SIG-M5 treated with dmso at 0.1 percent for 504 hours (cell line): ENCODE measurements around the gene FAM177B.

ENCODE experiments used
- DNase-seq: peaks from one replicate; lab custom pipeline; 2025; ENCODE audit not compliant: unreplicated experiment; lab: John Stamatoyannopoulos, UW

FAM177B gene

DNA sequence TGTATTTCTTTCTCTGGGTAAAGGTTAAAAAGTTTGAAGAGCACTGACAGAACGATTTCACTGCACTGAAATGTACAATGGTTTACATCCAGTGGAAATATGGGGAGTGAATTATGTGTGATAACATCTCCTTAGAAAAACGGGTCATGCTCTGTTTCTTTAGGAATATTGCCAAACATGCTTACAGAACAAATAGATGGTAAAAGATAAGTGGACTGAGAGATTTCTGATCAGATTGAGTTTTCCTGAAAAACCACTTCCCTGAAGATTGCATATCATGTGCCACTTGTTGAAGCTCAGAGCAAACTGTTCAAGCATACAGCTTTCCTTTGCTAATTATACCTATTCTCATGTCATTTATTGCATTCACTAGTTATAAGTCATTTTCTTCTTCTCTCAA, 47.9 kb downstream of the FAM177B start:
- DNase-seq, result no peak

DNA sequence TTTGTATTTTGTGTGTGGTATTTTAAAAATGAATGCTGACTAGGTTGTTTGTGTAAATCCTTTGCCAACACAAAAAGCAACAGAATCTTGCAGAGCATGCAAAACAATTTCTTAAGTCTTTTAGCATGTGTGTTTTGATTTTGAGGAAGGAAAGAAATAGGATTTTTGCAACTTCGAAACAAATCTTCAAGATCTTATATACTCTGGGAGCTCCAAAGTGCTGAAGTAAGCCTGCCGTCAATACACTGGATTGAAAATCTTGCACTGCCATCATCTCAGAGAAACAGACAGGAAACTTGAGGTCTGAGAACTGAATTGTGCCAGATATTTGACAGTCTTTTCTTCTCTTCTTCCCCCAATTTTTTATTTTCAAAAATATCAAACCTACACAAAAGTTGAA, 48.5 kb downstream of the FAM177B start:
- DNase-seq, result no peak

- no peak for DNase-seq
Observed at GRCh38 chr1:222786121-222786520, 49.1 kb downstream of the FAM177B start.

- DNase-seq, result no peak
Observed at GRCh38 chr1:222787729-222788128, 50.7 kb downstream of the FAM177B start.

DNA sequence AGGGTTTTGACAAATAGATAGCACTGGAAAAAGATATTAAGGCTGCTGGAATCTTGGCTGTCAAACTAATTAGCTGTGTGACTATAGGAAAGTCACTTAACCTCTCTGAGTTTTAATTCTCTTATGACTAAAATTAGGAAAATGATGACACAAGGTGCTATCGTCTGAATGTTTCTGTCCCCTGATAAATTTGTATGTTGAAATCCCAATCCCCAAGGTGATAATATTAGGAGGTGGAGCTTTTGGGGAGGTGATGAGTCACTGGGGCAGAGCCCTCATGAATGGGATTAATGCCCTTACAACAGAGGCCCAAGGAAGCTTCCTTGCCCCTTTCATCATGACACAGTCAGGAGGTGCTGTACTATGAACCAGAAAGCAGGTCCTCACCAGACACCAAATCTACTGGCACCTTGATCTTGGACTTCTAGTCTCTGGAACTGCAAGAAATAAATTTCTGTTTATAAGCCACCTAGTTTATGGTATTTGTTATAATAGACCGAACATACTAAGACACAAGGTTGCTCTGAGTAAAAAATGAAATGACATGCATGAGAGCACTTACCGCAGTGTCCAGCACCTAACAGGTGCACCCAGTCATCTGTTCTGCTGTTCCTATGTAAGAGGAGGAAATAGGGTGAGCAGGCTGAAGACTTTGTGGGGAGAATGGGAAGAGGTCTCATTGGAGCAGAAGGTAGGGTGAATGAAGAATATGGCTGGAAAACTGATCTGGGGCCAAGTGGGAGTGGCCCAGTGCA, 51.6 kb downstream of the FAM177B start:
- no peak for DNase-seq

- DNase-seq, result no peak
Observed at GRCh38 chr1:222790115-222790514, 53.1 kb downstream of the FAM177B start.

- no peak for DNase-seq
Observed at GRCh38 chr1:222790520-222790919, 53.5 kb downstream of the FAM177B start.

GRCh38 chr1:222791006-222791710, 54.2 kb downstream of the FAM177B start:
- DNase-seq, result no peak

DNA sequence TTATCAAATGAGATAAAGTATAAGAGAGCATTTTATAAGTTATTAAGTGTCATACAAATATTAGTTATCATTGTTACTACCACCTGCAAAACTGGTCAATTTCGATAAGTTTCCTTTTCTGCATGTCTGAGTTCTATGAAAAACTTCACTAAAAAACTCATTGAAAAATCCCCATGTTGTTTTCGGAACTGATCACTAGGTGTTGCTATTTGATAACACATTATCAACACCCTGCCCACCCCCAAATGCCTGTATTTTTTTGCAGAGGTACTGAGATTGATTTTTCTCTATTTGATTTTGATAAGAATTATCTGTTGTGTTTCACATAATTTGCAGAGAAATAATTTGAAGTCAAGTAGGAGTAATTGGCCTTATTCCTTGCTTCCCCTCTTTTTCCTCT, 55.7 kb downstream of the FAM177B start:
- DNase-seq, result no peak

GRCh38 chr1:222794656-222795474, 57.9 kb downstream of the FAM177B start:
- no peak for DNase-seq

GRCh38 chr1:222798116-222798515, 61.1 kb downstream of the FAM177B start:
- DNase-seq, result peak; percentile 34

GRCh38 chr1:222798975-222799374, 62.0 kb downstream of the FAM177B start:
- no peak for DNase-seq
